GM23248 (cell line): Measurements from ENCODE around the gene APBA2.

Source experiments
- EZH2 ChIP-seq: fragments of 200-600 bp; sonication (generic); IDR thresholded peaks from 2 replicates; pipeline ENCODE4 v1.6.1; 2018; ENCODE audit warnings: antibody characterized with exemption, mild to moderate bottlenecking; ENCODE audit not compliant: insufficient read depth, poor library complexity, severe bottlenecking
- EZH2phosphoT487 ChIP-seq: fragments of 200-600 bp; sonication (generic); IDR thresholded peaks from 2 replicates; pipeline ENCODE4 v1.6.1; 2018; ENCODE audit warnings: antibody characterized with exemption, moderate library complexity, mild to moderate bottlenecking, low read depth; ENCODE audit not compliant: insufficient read depth

GRCh38 chr15:29130951-29131839, 245.4 kb downstream of the APBA2 start:
- TF ChIP-seq EZH2phosphoT487 (no peak), EZH2 (no peak)
